Prostate gland (tissue), 2 donors: ENCODE measurements around the gene MAPKAPK3.

Source experiments
- CTCF ChIP-seq, 4 experiments: fragments of 200-600 bp in 2 of 4; fragments of 450-650 bp in 2 of 4; sonication (generic) in 2 of 4; IDR thresholded peaks; 1 replicate in 3 of 4; 2 replicates in 1 of 4; pipeline ENCODE4 v1.5.1; 2016 to 2019; ENCODE audit warnings: antibody characterized with exemption in 4 of 4, mild to moderate bottlenecking in 2 of 4, moderate library complexity in 2 of 4
- POLR2AphosphoS5 ChIP-seq: sonication (generic); formaldehyde crosslinking; IDR thresholded peaks from one replicate; pipeline ENCODE4 v1.6.1; 2017; ENCODE audit warnings: antibody characterized with exemption

- no peak for TF ChIP-seq CTCF (IDR thresholded peaks at IDR 0.05)
- no peak for TF ChIP-seq POLR2AphosphoS5
These were observed 7.2 kb upstream of the MAPKAPK3 start for GRCh38 chr3:50609763-50610085.
